ENCODE results near the gene AREG. TPM values are rescaled to one million over a fixed set of nuclear protein-coding genes. Genes with fewer than 3 reads are reported as not detected.

AREG gene
- total RNA-seq, 1 experiment from 2014 or later: 146 TPM

- no TSS peak for BruUV-seq (replicated peaks)
- intact Hi-C loops (cut with micrococcal nuclease; ENCODE audit: unreplicated experiment): no loop called here
- no peaks in the 10 kb centered on the region for H3K4me1 ChIP-seq
- Mint-ChIP-seq H3K4me3 (ENCODE audit: unreplicated experiment) (no peak overlapping the region), H3K27me3 (ENCODE audit: insufficient read depth, unreplicated experiment) (no peaks in the 10 kb centered on the region), H3K4me1 (ENCODE audit: low read depth, unreplicated experiment) (no peaks in the 10 kb centered on the region), H3K27ac (ENCODE audit: unreplicated experiment) (no peak overlapping the region), H3K9me3 (ENCODE audit: unreplicated experiment) (no peaks in the 10 kb centered on the region), H3K36me3 (ENCODE audit: insufficient read depth, unreplicated experiment) (no peaks in the 10 kb centered on the region)
- no peaks in the 10 kb centered on the region for H3K9me3 ChIP-seq
- POLR2A ChIA-PET: no interaction called here
- no peaks in the 10 kb centered on the region for H3K36me3 ChIP-seq (ENCODE audit: control insufficient read depth, insufficient read depth, low read length)
- CTCF ChIA-PET: no interaction called here
- no peak for DNase-seq
- TF ChIP-seq, protein P1, sequence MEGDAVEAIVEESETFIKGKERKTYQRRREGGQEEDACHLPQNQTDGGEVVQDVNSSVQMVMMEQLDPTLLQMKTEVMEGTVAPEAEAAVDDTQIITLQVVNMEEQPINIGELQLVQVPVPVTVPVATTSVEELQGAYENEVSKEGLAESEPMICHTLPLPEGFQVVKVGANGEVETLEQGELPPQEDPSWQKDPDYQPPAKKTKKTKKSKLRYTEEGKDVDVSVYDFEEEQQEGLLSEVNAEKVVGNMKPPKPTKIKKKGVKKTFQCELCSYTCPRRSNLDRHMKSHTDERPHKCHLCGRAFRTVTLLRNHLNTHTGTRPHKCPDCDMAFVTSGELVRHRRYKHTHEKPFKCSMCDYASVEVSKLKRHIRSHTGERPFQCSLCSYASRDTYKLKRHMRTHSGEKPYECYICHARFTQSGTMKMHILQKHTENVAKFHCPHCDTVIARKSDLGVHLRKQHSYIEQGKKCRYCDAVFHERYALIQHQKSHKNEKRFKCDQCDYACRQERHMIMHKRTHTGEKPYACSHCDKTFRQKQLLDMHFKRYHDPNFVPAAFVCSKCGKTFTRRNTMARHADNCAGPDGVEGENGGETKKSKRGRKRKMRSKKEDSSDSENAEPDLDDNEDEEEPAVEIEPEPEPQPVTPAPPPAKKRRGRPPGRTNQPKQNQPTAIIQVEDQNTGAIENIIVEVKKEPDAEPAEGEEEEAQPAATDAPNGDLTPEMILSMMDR (IDR thresholded peaks at IDR 0.05; ENCODE audit: insufficient read depth in 1 of 2, low read depth in 1 of 2, low read length in 1 of 2, severe bottlenecking in 1 of 2, unreplicated experiment in 1 of 2): no peak
- H3K27me3 ChIP-seq (replicated peaks; ENCODE audit: control insufficient read depth, insufficient read depth, low read length): no peaks in the 10 kb centered on the region
- no peak overlapping the region for H3K4me3 ChIP-seq (ENCODE audit: low read depth, low read length)
Measured at GRCh38 chr4:74413265-74413664, 31.7 kb upstream of the AREG start.

GRCh38 chr4:74414149-74414809, 30.7 kb upstream of the AREG start:
- H3K9me3 Mint-ChIP-seq (ENCODE audit: unreplicated experiment): no peaks in the 10 kb centered on the region
- Histone ChIP-seq H3K4me1 (no peaks in the 10 kb centered on the region), H3K27me3 (replicated peaks; ENCODE audit: control insufficient read depth, insufficient read depth, low read length) (no peaks in the 10 kb centered on the region), H3K36me3 (ENCODE audit: control insufficient read depth, insufficient read depth, low read length) (no peaks in the 10 kb centered on the region), H3K9me3 (no peaks in the 10 kb centered on the region), H3K4me3 (ENCODE audit: low read depth, low read length) (no peak overlapping the region)
- no peak for DNase-seq
- H3K36me3 Mint-ChIP-seq (ENCODE audit: insufficient read depth, unreplicated experiment): no peaks in the 10 kb centered on the region
- TF ChIP-seq, protein P1 (IDR thresholded peaks at IDR 0.05; ENCODE audit: insufficient read depth in 1 of 2, low read depth in 1 of 2, low read length in 1 of 2, severe bottlenecking in 1 of 2, unreplicated experiment in 1 of 2): no peak
- no peak overlapping the region for H3K27ac Mint-ChIP-seq (ENCODE audit: unreplicated experiment)
- H3K27me3 Mint-ChIP-seq (ENCODE audit: insufficient read depth, unreplicated experiment): no peaks in the 10 kb centered on the region
- H3K4me1 Mint-ChIP-seq (ENCODE audit: low read depth, unreplicated experiment): no peaks in the 10 kb centered on the region
- ChIA-PET POLR2A (no interaction called here), CTCF (interaction anchor here (0.7 kb wide), 1 partner anchor 85 kb away, joined by 3 read pairs; no protein-coding TSS in a partner anchor)
- no peak overlapping the region for H3K4me3 Mint-ChIP-seq (ENCODE audit: unreplicated experiment)
- no TSS peak for BruUV-seq (replicated peaks)
- intact Hi-C loops (cut with micrococcal nuclease; ENCODE audit: unreplicated experiment): no loop called here

- Mint-ChIP-seq H3K36me3 (ENCODE audit: insufficient read depth, unreplicated experiment) (no peaks in the 10 kb centered on the region), H3K4me1 (ENCODE audit: low read depth, unreplicated experiment) (no peaks in the 10 kb centered on the region), H3K9me3 (ENCODE audit: unreplicated experiment) (no peaks in the 10 kb centered on the region), H3K27ac (ENCODE audit: unreplicated experiment) (no peak overlapping the region), H3K4me3 (ENCODE audit: unreplicated experiment) (no peak overlapping the region), H3K27me3 (ENCODE audit: insufficient read depth, unreplicated experiment) (no peaks in the 10 kb centered on the region)
- Histone ChIP-seq H3K4me3 (ENCODE audit: low read depth, low read length) (no peak overlapping the region), H3K27me3 (replicated peaks; ENCODE audit: control insufficient read depth, insufficient read depth, low read length) (no peaks in the 10 kb centered on the region), H3K9me3 (no peaks in the 10 kb centered on the region), H3K4me1 (no peaks in the 10 kb centered on the region), H3K36me3 (ENCODE audit: control insufficient read depth, insufficient read depth, low read length) (no peaks in the 10 kb centered on the region)
- ChIA-PET CTCF (no interaction called here), POLR2A (no interaction called here)
- BruUV-seq (replicated peaks): no TSS peak
- intact Hi-C loops (cut with micrococcal nuclease; ENCODE audit: unreplicated experiment): no loop called here
- no peak for DNase-seq
- TF ChIP-seq, protein P1 (IDR thresholded peaks at IDR 0.05; ENCODE audit: insufficient read depth in 1 of 2, low read depth in 1 of 2, low read length in 1 of 2, severe bottlenecking in 1 of 2, unreplicated experiment in 1 of 2): no peak
Measured at GRCh38 chr4:74415602-74416300, 29.2 kb upstream of the AREG start.

Data from Caco-2 (cell line).